Nephron progenitor cell (in vitro differentiated cells): ENCODE measurements around the gene CDH22.
A peak's percentile ranks its signal among the peaks of the same experiment; 100 is the strongest.

Experiments used
- DNase-seq: peaks from one replicate; pipeline ENCODE4 v3.0.0; 2021
- H3K27ac Mint-ChIP-seq: 2 replicates; pipeline ENCODE4 v1.8.0; 2021; ENCODE audit warnings: mild to moderate bottlenecking, moderate library complexity, mixed read lengths
- H3K27me3 Mint-ChIP-seq: 2 replicates; pipeline ENCODE4 v1.8.0; 2021; ENCODE audit warnings: mild to moderate bottlenecking, low read depth, mixed read lengths; ENCODE audit not compliant: poor library complexity
- H3K36me3 Mint-ChIP-seq: 2 replicates; pipeline ENCODE4 v1.8.0; 2021; ENCODE audit warnings: low read depth, mixed read lengths
- H3K4me1 Mint-ChIP-seq: 2 replicates; pipeline ENCODE4 v1.8.0; 2021; ENCODE audit warnings: mixed read lengths
- H3K4me3 Mint-ChIP-seq: 2 replicates; pipeline ENCODE4 v1.8.0; 2021; ENCODE audit warnings: mild to moderate bottlenecking, moderate library complexity, mixed read lengths
- H3K9me3 Mint-ChIP-seq: 2 replicates; pipeline ENCODE4 v1.8.0; 2021; ENCODE audit warnings: mild to moderate bottlenecking, moderate library complexity, mixed read lengths
- TF ChIP-seq, protein P1 (sequence below): fragments of 200-600 bp; sonication (generic); IDR thresholded peaks from 2 replicates; pipeline ENCODE4 v1.5.0; 2021; ENCODE audit warnings: antibody characterized with exemption

CDH22 gene

DNA sequence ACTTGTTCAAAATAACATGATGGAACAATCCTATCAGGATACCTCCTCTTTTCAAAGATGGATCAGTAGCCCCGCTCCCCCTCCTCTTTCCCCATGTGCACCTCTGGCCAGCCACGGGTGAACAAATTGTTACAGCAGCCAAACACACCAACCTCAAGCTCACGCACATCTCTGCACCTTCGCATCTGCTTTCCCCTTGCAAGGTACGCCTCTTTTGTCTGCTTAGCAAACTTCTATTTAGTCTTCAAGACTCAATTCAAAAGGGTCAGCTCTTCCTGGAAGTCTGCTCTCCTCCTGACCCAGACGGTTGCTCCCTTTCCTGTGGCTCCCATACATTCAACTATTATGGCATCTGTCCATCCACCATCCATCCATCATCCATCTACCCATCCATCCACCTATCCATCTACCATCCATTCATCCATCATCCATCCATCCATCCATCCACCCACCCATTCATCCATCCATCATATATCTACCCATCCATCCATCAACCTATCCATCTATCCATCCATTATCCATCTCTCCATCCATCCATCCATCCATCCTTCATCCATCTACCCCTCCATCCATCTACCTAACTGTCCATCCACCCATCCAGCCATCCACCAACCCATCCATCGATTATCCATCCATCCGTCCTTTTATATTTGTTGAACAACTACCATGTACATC lies 36.3 kb upstream of the CDH22 start:
- no peak for DNase-seq
- TF ChIP-seq, protein P1, sequence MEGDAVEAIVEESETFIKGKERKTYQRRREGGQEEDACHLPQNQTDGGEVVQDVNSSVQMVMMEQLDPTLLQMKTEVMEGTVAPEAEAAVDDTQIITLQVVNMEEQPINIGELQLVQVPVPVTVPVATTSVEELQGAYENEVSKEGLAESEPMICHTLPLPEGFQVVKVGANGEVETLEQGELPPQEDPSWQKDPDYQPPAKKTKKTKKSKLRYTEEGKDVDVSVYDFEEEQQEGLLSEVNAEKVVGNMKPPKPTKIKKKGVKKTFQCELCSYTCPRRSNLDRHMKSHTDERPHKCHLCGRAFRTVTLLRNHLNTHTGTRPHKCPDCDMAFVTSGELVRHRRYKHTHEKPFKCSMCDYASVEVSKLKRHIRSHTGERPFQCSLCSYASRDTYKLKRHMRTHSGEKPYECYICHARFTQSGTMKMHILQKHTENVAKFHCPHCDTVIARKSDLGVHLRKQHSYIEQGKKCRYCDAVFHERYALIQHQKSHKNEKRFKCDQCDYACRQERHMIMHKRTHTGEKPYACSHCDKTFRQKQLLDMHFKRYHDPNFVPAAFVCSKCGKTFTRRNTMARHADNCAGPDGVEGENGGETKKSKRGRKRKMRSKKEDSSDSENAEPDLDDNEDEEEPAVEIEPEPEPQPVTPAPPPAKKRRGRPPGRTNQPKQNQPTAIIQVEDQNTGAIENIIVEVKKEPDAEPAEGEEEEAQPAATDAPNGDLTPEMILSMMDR = no peak
- H3K4me3 Mint-ChIP-seq = no peak overlapping the region
- H3K27ac Mint-ChIP-seq = no peak overlapping the region
- no peaks in the 10 kb centered on the region for H3K9me3 Mint-ChIP-seq
- H3K36me3 Mint-ChIP-seq = peaks cover 4% of the 10 kb centered on the region
- H3K4me1 Mint-ChIP-seq = peaks cover 62% of the 10 kb centered on the region
- H3K27me3 Mint-ChIP-seq = peaks cover 42% of the 10 kb centered on the region

GRCh38 chr20:46343975-46344357 lies 35.7 kb upstream of the CDH22 start:
- H3K4me1 Mint-ChIP-seq = peaks cover 59% of the 10 kb centered on the region
- TF ChIP-seq, protein P1 = no peak
- peaks cover 4% of the 10 kb centered on the region for H3K36me3 Mint-ChIP-seq
- no peak overlapping the region for H3K4me3 Mint-ChIP-seq
- H3K27ac Mint-ChIP-seq = no peak overlapping the region
- no peaks in the 10 kb centered on the region for H3K9me3 Mint-ChIP-seq
- no peak for DNase-seq
- H3K27me3 Mint-ChIP-seq = peaks cover 48% of the 10 kb centered on the region

GRCh38 chr20:46343348-46343974 lies 35.2 kb upstream of the CDH22 start:
- TF ChIP-seq, protein P1 = no peak
- peaks cover 4% of the 10 kb centered on the region for H3K36me3 Mint-ChIP-seq
- no peaks in the 10 kb centered on the region for H3K9me3 Mint-ChIP-seq
- no peak overlapping the region for H3K4me3 Mint-ChIP-seq
- no peak overlapping the region for H3K27ac Mint-ChIP-seq
- H3K27me3 Mint-ChIP-seq = peaks cover 53% of the 10 kb centered on the region
- DNase-seq = no peak
- H3K4me1 Mint-ChIP-seq = peaks cover 56% of the 10 kb centered on the region

DNA sequence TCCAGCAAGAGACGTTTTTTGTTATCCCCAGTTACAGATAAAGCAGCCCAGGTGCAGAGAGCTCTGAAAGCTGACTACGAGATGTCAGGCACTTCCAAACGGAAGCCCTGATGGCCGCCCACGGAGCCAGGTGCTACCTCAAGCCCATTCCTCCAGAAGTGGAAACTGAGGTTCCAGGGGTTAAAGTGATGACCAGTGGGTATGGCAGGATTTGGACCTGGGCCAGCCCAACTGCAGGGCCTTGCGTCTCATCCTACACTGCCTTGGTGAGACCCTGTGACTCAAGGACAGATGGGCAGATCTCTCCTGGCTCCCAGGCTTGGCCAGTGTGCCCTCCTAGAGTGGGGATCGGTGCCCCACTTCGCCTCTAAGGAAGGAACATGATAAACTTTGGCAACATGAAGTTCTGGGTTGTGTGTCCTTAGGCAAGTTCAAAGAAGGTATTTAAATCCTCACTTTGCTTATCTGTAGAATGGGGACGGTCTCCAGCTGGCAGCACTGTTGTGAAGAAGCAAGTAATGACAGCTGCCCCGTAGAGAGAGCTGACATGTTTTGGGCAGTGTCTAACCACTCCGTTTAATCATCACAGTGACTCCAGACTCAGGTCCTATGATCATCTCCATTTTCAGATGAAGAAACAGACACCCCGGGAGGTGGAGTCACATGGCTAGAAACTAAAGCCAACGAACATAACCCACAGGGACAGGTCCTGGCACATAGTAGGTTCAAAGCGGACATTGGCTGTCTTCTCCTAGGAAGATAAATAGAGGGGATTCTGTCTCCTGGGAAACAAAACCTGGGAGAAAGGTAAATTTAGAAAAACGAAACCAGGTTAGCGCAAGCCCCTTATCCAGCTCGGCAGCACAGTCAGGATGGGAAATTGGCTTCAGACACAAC lies 34.4 kb upstream of the CDH22 start:
- Mint-ChIP-seq H3K9me3 (no peaks in the 10 kb centered on the region), H3K36me3 (peaks cover 4% of the 10 kb centered on the region), H3K27ac (no peak overlapping the region), H3K27me3 (peaks cover 56% of the 10 kb centered on the region), H3K4me3 (peak overlapping the region; percentile 25), H3K4me1 (peaks cover 50% of the 10 kb centered on the region)
- no peak for DNase-seq
- TF ChIP-seq, protein P1 = no peak

GRCh38 chr20:46342010-46342378 lies 33.7 kb upstream of the CDH22 start:
- Mint-ChIP-seq H3K27me3 (peaks cover 56% of the 10 kb centered on the region), H3K4me1 (peaks cover 43% of the 10 kb centered on the region), H3K27ac (no peak overlapping the region), H3K36me3 (peaks cover 4% of the 10 kb centered on the region), H3K9me3 (no peaks in the 10 kb centered on the region), H3K4me3 (no peak overlapping the region)
- no peak for DNase-seq
- TF ChIP-seq, protein P1 = no peak
